ENCODE results near the gene C6orf118. TPM values are rescaled to one million over a fixed set of nuclear protein-coding genes. Genes with fewer than 3 reads are reported as not detected.

The C6orf118 gene
- total and polyA plus RNA-seq, 9 of the 15 experiments (the other 6 are each of a cell fraction or from before 2014, with no cell fraction given) = not detected

DNA sequence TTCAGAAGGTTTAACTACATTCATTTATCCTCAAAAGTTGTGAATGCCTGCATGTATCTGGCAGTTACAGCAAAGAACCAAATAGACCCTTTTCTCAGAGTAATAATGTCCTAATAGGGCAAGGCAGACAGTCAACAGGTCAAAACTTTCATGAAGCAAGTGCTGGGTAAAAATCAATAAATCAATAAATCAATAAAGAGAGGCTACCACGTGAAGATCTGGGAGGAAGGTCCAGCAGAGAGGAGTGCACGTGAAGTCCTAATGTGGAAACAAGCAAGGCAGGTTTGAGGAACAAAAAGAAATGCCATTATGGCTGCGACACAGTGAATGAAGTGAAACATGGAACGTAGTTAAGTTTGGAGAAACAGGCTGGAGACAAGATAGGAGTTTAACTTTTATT lies 36.3 kb upstream of the C6orf118 start (continued):
- no peak for TF ChIP-seq MXI1 (IDR thresholded peaks at IDR 0.05; ENCODE audit: low read depth, low read length)

DNA sequence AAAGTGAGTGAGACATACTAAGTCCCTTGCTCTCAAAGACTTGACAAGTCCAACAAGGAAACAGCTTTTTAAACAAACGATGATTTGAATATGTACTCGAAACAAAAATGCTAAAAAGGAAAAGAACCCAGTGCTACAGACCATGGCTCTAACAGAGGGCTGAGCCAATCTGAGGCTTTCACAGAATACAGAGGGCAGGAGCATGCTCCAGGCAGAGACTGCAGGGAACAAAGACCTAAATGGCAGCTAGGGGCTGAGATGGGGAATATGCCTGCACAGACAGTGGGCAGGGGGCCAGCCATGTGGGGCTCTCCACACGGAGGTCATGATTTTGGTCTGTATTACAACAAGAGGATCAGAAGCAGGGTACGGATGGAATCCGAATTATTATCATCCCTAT lies 31.1 kb upstream of the C6orf118 start:
- Histone ChIP-seq H3K4me2 (ENCODE audit: insufficient read depth, low read length) (no peak overlapping the region), H3K27me3 (ENCODE audit: control insufficient read depth in 2 of 2, insufficient read depth in 2 of 2, low read length in 2 of 2) (no peaks in the 10 kb centered on the region), H3K9ac (ENCODE audit: insufficient read depth in 1 of 2, low read depth in 2 of 2, low read length in 2 of 2) (no peak overlapping the region), H4K20me1 (replicated peaks; ENCODE audit: control insufficient read depth, insufficient read depth, low read length) (no peaks in the 10 kb centered on the region), H2AFZ (ENCODE audit: low read depth, low read length) (no peak overlapping the region), H3K9me1 (ENCODE audit: control insufficient read depth, insufficient read depth, low read length) (no peaks in the 10 kb centered on the region), H3K79me2 (ENCODE audit: control insufficient read depth, insufficient read depth, low read length) (no peaks in the 10 kb centered on the region), H3K4me1 (replicated peaks in 1 of 2; ENCODE audit: control insufficient read depth in 2 of 2, insufficient read depth in 2 of 2, low read length in 2 of 2) (no peaks in the 10 kb centered on the region), H3K36me3 (ENCODE audit: control insufficient read depth, insufficient read depth, low read length) (no peaks in the 10 kb centered on the region), H3K4me3 (no peak overlapping the region), H3K27ac (ENCODE audit: extremely low read depth, low read depth, low read length) (no peak overlapping the region), H3K9me3 (replicated peaks; ENCODE audit: control insufficient read depth, insufficient read depth, low read depth, low read length) (peaks cover 5% of the 10 kb centered on the region; the same call in 1 of the 2 replicates)
- in situ Hi-C loops (cut with MboI) (no loop called here), intact Hi-C loops (cut with micrococcal nuclease) (no loop called here)
- BruUV-seq (replicated peaks) = no TSS peak
- ChIA-PET POLR2A (interaction anchor here (0.7 kb wide), 1 partner anchor 1615 kb away, joined by 3 read pairs; no protein-coding TSS in a partner anchor), CTCF (ENCODE audit: low intra/inter-chr PET ratio) (no interaction called here)
- ATAC-seq (no peak), DNase-seq (ENCODE audit: extremely low read depth in 1 of 4, low spot score in 3 of 4) (no peak), FAIRE-seq (no peak)
- TF ChIP-seq LARP7 (IDR thresholded peaks at IDR 0.05) (no peak), FOXM1 (IDR thresholded peaks at IDR 0.05; ENCODE audit: low read depth) (no peak), FOXM1 (CRISPR knock-in tag; IDR thresholded peaks at IDR 0.05; ENCODE audit: low read depth) (no peak), PTRF (tag; IDR thresholded peaks at IDR 0.05) (no peak)
- TF ChIP-seq, protein P1, sequence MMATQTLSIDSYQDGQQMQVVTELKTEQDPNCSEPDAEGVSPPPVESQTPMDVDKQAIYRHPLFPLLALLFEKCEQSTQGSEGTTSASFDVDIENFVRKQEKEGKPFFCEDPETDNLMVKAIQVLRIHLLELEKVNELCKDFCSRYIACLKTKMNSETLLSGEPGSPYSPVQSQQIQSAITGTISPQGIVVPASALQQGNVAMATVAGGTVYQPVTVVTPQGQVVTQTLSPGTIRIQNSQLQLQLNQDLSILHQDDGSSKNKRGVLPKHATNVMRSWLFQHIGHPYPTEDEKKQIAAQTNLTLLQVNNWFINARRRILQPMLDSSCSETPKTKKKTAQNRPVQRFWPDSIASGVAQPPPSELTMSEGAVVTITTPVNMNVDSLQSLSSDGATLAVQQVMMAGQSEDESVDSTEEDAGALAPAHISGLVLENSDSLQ (IDR thresholded peaks at IDR 0.05) = no peak
- WGBS (ENCODE audit: insufficient coverage, low coverage, missing lambda C conversion rate) = 0% methylated on average over 5 of the region's 5 CpGs

Measured in K562 (cell line).